ENCODE data around the gene LYSMD1. TPM values are rescaled to one million over a fixed set of nuclear protein-coding genes. Genes with fewer than 3 reads are reported as not detected.
A peak's percentile ranks its signal among the peaks of the same experiment; 100 is the strongest.

The LYSMD1 gene
- total RNA-seq, 1 experiment from 2014 or later = 6.3 TPM

DNA sequence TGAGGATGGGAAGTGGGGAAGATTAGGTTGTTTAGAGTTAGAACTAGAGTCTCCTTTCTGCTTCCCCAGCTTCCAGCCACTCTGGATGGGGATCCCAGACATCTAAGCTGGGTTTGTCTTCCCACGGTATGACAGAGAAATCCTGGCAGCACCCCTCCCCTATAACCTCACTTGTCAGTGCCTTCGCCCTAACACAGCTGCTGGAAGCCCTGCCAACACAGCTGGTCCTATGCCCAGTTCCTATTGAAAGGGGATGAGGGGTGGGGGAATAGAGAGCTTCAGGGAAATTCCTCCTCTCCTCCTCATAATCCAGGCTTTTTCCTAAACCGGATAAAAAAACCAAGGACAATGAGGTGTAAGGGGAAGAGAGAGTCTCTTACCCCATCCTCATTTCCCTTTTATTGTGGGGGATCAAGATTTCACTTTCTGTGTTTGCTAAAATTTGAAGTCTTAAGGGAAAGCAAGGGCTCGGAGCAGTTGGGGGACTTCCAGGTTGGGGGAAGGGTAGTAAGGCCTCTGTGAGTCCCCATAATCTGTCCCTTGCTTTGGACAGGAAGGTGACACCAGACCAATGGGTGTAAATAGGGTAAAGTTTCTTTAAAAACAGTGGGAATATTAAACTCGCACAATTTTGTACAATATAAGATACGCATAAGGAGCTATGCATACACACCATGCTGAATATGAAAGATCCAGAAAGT, 9.5 kb upstream of the LYSMD1 start:
- POLR2A ChIA-PET (ENCODE audit: unreplicated experiment) = no interaction called here
- no peaks in the 10 kb centered on the region for H4K20me1 ChIP-seq (ENCODE audit: low read length)
- no peak overlapping the region for H3K4me2 ChIP-seq (ENCODE audit: low read length)
- no peak overlapping the region for H3K27ac ChIP-seq (ENCODE audit: low read length)
- H3K27me3 ChIP-seq (ENCODE audit: low read length) = no peaks in the 10 kb centered on the region
- H3K79me2 ChIP-seq (ENCODE audit: low read length) = no peaks in the 10 kb centered on the region
- CTCF ChIA-PET = no interaction called here
- H2AFZ ChIP-seq (ENCODE audit: low read length) = no peak overlapping the region
- ATAC-seq = no peak
- TF ChIP-seq EZH2 (IDR thresholded peaks at IDR 0.05; ENCODE audit: low read length, unreplicated experiment) (no peak), EZH2phosphoT487 (IDR thresholded peaks at IDR 0.05; ENCODE audit: borderline replicate concordance, low read length) (no peak)
- TF ChIP-seq, protein P1, sequence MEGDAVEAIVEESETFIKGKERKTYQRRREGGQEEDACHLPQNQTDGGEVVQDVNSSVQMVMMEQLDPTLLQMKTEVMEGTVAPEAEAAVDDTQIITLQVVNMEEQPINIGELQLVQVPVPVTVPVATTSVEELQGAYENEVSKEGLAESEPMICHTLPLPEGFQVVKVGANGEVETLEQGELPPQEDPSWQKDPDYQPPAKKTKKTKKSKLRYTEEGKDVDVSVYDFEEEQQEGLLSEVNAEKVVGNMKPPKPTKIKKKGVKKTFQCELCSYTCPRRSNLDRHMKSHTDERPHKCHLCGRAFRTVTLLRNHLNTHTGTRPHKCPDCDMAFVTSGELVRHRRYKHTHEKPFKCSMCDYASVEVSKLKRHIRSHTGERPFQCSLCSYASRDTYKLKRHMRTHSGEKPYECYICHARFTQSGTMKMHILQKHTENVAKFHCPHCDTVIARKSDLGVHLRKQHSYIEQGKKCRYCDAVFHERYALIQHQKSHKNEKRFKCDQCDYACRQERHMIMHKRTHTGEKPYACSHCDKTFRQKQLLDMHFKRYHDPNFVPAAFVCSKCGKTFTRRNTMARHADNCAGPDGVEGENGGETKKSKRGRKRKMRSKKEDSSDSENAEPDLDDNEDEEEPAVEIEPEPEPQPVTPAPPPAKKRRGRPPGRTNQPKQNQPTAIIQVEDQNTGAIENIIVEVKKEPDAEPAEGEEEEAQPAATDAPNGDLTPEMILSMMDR (conservative IDR thresholded peaks at IDR 0.05; ENCODE audit: low read depth, low read length) = no peak
- H3K4me1 ChIP-seq (ENCODE audit: insufficient read depth, low read length) = no peaks in the 10 kb centered on the region
- peaks cover 26% of the 10 kb centered on the region; the same call in 1 of the 2 replicates for H3K36me3 ChIP-seq (ENCODE audit: low read depth, low read length)
- no peak for DNase-seq
- intact Hi-C loops (cut with micrococcal nuclease) = no loop called here
- no TSS peak for BruUV-seq (replicated peaks)
- H3K9me2 ChIP-seq (replicated peaks; ENCODE audit: low read length) = no peaks in the 10 kb centered on the region
- no peak overlapping the region for H3K4me3 ChIP-seq (ENCODE audit: low read length)
- no peaks in the 10 kb centered on the region for H3K9me3 ChIP-seq (ENCODE audit: low read length)
- H3K9ac ChIP-seq (ENCODE audit: low read length) = no peak overlapping the region
- no peaks in the 10 kb centered on the region for H3F3A ChIP-seq (ENCODE audit: low read length, unreplicated experiment)

DNA sequence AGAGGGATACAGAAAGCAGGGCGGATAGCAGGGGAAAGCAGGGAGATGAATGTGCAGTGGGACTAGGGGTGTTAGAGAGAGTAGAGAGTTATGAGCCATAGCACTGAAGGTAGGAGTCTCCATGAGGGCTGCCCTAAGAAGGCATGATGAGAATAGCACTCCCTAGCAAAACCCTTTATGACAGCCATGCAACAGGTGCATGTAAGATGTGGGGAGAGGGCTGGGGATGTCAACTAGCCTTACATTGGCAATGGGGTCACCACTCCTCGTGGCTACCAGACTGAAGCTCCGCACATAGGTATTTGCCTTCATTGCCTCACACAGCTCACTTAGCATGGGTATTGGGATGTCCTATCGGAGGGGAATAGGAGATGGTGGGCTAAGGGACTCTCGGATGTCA, 5.5 kb upstream of the LYSMD1 start:
- ATAC-seq (no peak), DNase-seq (no peak)
- no peak overlapping the region for H3K4me3 ChIP-seq (ENCODE audit: low read length)
- intact Hi-C loops (cut with micrococcal nuclease) = no loop called here
- POLR2A ChIA-PET (ENCODE audit: unreplicated experiment) = no interaction called here
- BruUV-seq (replicated peaks) = no TSS peak
- H3K27ac ChIP-seq (ENCODE audit: low read length) = no peak overlapping the region
- H3F3A ChIP-seq (ENCODE audit: low read length, unreplicated experiment) = no peaks in the 10 kb centered on the region
- peaks cover 7% of the 10 kb centered on the region for H3K4me1 ChIP-seq (ENCODE audit: insufficient read depth, low read length)
- CTCF ChIA-PET = no interaction called here
- TF ChIP-seq, protein P1 (conservative IDR thresholded peaks at IDR 0.05; ENCODE audit: low read depth, low read length) = no peak
- TF ChIP-seq EZH2 (IDR thresholded peaks at IDR 0.05; ENCODE audit: low read length, unreplicated experiment) = no peak
- TF ChIP-seq EZH2phosphoT487 (IDR thresholded peaks at IDR 0.05; ENCODE audit: borderline replicate concordance, low read length) = no peak
- H3K27me3 ChIP-seq (ENCODE audit: low read length) = no peaks in the 10 kb centered on the region
- no peaks in the 10 kb centered on the region for H4K20me1 ChIP-seq (ENCODE audit: low read length)
- H3K79me2 ChIP-seq (ENCODE audit: low read length) = peaks cover 12% of the 10 kb centered on the region
- H3K9me2 ChIP-seq (replicated peaks; ENCODE audit: low read length) = no peaks in the 10 kb centered on the region
- H2AFZ ChIP-seq (ENCODE audit: low read length) = no peak overlapping the region
- no peak overlapping the region for H3K4me2 ChIP-seq (ENCODE audit: low read length)
- H3K9ac ChIP-seq (ENCODE audit: low read length) = no peak overlapping the region
- H3K9me3 ChIP-seq (ENCODE audit: low read length) = no peaks in the 10 kb centered on the region
- peaks cover 5% of the 10 kb centered on the region; the same call in 1 of the 2 replicates for H3K36me3 ChIP-seq (ENCODE audit: low read depth, low read length)

DNA sequence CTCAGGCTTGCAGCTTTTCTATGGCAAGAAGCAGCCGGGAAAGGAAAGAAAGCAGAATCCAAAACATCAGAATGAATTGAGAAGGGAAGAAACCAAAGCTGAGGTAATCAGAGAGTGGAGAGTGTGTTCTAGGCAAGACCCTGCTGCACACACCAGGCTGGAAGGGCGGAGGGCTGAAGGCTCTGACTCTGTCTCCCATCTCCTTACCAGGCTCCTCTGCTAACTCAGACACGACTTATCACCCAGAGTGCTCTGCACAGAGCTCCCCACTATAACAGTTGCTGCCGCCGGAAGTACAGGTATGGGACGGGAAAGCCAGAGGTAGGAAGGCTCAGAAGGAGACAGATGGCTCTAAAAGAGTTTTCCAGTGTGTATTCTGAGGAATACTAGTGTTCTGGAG, 1.4 kb upstream of the LYSMD1 start:
- ChIA-PET POLR2A (ENCODE audit: unreplicated experiment) (interaction anchor here (0.5 to 1.1 kb wide), 2 partner anchors 22 to 36 kb away, joined by 3 to 7 read pairs; no protein-coding TSS in a partner anchor), CTCF (no interaction called here)
- no peaks in the 10 kb centered on the region for H3K9me3 ChIP-seq (ENCODE audit: low read length)
- DNase-seq (no peak), ATAC-seq (no peak)
- peaks cover 32% of the 10 kb centered on the region for H3K79me2 ChIP-seq (ENCODE audit: low read length)
- intact Hi-C loops (cut with micrococcal nuclease) = no loop called here
- no peaks in the 10 kb centered on the region for H4K20me1 ChIP-seq (ENCODE audit: low read length)
- no peaks in the 10 kb centered on the region; the same call in 1 of the 2 replicates for H3K36me3 ChIP-seq (ENCODE audit: low read depth, low read length)
- no peaks in the 10 kb centered on the region for H3F3A ChIP-seq (ENCODE audit: low read length, unreplicated experiment)
- 0 out of 2 replicates have a peak overlapping the region, but pooled peaks have one; percentile 96 for H2AFZ ChIP-seq (ENCODE audit: low read length)
- H3K4me2 ChIP-seq (ENCODE audit: low read length) = peak overlapping the region; percentile 94
- TF ChIP-seq, protein P1 (conservative IDR thresholded peaks at IDR 0.05; ENCODE audit: low read depth, low read length) = no peak
- TF ChIP-seq EZH2 (IDR thresholded peaks at IDR 0.05; ENCODE audit: low read length, unreplicated experiment) (no peak), EZH2phosphoT487 (IDR thresholded peaks at IDR 0.05; ENCODE audit: borderline replicate concordance, low read length) (no peak)
- H3K4me1 ChIP-seq (ENCODE audit: insufficient read depth, low read length) = peaks cover 18% of the 10 kb centered on the region
- no peaks in the 10 kb centered on the region for H3K9me2 ChIP-seq (replicated peaks; ENCODE audit: low read length)
- no peaks in the 10 kb centered on the region for H3K27me3 ChIP-seq (ENCODE audit: low read length)
- H3K9ac ChIP-seq (ENCODE audit: low read length) = peak overlapping the region; percentile 87
- peak overlapping the region; percentile 85 for H3K4me3 ChIP-seq (ENCODE audit: low read length)
- H3K27ac ChIP-seq (ENCODE audit: low read length) = no peak overlapping the region
- BruUV-seq (replicated peaks) = no TSS peak
